Globus pallidus (tissue), 1 donor: ENCODE measurements around the gene RNF144B.

ENCODE experiments used
- DNase-seq: peaks from one replicate; pipeline ENCODE4 v3.0.0-alpha.2; 2015; ENCODE audit warnings: low spot score

The RNF144B gene

DNA sequence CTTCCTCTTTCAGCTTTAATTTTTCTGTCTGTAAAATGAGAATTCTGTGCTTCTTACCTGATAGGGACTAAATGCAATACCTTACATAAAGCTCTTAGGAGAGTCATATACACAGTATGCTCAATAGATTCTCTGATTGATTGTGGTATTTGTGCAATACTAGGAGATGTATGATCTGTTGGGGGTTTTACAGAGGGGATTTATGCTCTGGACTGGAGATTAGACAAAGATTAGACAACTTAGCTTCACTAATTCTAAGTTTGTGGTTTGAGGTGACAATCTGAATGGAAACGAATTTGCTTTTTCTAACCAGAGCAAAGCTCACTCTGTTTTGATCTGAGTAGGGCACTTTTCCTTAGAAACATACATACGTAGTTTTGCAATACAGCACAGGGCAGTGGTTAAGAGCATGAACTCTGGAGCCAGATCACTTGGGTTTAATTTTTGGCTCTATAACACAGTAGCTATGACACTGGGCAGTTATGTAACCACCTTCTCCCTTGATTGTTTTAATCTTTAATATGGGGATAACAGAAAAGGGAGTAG, 126.2 kb downstream of the RNF144B start:
- no peak for DNase-seq

GRCh38 chr6:18514180-18514579, 127.0 kb downstream of the RNF144B start:
- no peak for DNase-seq

DNA sequence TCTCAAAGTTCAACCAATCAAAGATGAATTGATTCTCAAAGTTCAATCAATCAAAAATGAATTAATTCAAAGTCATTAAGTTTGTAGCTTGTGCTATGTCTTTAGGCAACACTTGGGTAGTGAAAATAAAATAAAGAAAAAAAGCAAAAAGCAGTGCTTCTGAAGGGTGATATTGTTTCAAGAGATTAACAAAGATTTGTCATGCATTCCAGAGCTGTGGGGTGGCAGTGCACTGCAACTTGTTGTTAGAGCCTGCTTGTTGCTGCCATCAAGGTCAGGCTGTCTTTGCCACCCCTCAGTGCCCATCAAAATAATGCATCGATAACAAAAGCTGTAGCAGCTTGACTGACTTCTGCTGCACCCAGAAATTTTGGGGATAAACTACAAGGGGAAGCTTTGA, 128.6 kb downstream of the RNF144B start:
- DNase-seq, result no peak
